Tibial nerve (tissue), 4 donors: ENCODE measurements around the gene SGCG. TPM values are rescaled to one million over a fixed set of nuclear protein-coding genes. Genes with fewer than 3 reads are reported as not detected.

ENCODE experiments used
- DNase-seq, 2 donors: peaks; one replicate each; pipeline ENCODE4 v3.0.0-alpha.2; 2019; ENCODE audit warnings: low spot score in 2 of 2
- H3K27ac ChIP-seq, 4 donors: fragments of 200-600 bp; sonication (generic) in 3 of 4; one replicate each; pipeline ENCODE4 v1.5.1; 2017 to 2019; ENCODE audit warnings: mild to moderate bottlenecking in 1 of 4
- H3K27me3 ChIP-seq, 2 donors: fragments of 200-600 bp; sonication (generic) in 1 of 2; one replicate each; pipeline versions ENCODE4 v1.5.1 to v1.6.0; 2017 to 2019
- H3K36me3 ChIP-seq, 3 donors: fragments of 200-600 bp; sonication (generic); one replicate each; pipeline ENCODE4 v1.5.1; 2018 to 2019
- H3K4me1 ChIP-seq, 4 donors: fragments of 200-600 bp; sonication (generic) in 3 of 4; one replicate each; pipeline ENCODE4 v1.5.1; 2017 to 2019
- H3K4me3 ChIP-seq, 4 donors: fragments of 200-600 bp; sonication (generic) in 3 of 4; one replicate each; pipeline ENCODE4 v1.5.1; 2017 to 2019; ENCODE audit warnings: mild to moderate bottlenecking in 1 of 4, moderate library complexity in 1 of 4
- H3K9me3 ChIP-seq, 4 donors: fragments of 200-600 bp; sonication (generic) in 3 of 4; one replicate each; pipeline ENCODE4 v1.5.1; 2017 to 2019
- EP300 ChIP-seq, 2 donors: sonication (generic); formaldehyde crosslinking; IDR thresholded peaks; one replicate each; pipeline ENCODE4 v1.6.1; 2017; ENCODE audit warnings: antibody characterized with exemption in 2 of 2, mild to moderate bottlenecking in 1 of 2
- POLR2A ChIP-seq, 2 donors: fragments of 450-650 bp; IDR thresholded peaks; one replicate each; pipeline ENCODE4 v1.6.1; 2017; ENCODE audit warnings: antibody characterized with exemption in 2 of 2, mild to moderate bottlenecking in 2 of 2, moderate library complexity in 2 of 2
- WGBS, 2 donors: methylation state at CpG; one replicate each; pipeline ENCODE4 v1.1.5; 2018; 5-methylcytosine and 5-hydroxymethylcytosine counted together
- total RNA-seq, 4 donors: library from RNA; depleted of rRNA; stranded (reverse); fragments of >200 nt; gene quantifications; one replicate each; pipeline ENCODE4 v1.1.0, GENCODE V29; 2016
- TF ChIP-seq, protein P1 (sequence below), 5 experiments: fragments of 200-600 bp in 3 of 5; fragments of 450-650 bp in 2 of 5; sonication (generic) in 3 of 5; IDR thresholded peaks; one replicate each; pipeline ENCODE4 v1.5.1; 2016 to 2019; ENCODE audit warnings: antibody characterized with exemption in 5 of 5, mild to moderate bottlenecking in 3 of 5, moderate library complexity in 2 of 5

SGCG gene
- total RNA-seq, 4 donors from 2014 or later = 1.1 to 2.0 (median 1.7) TPM

DNA sequence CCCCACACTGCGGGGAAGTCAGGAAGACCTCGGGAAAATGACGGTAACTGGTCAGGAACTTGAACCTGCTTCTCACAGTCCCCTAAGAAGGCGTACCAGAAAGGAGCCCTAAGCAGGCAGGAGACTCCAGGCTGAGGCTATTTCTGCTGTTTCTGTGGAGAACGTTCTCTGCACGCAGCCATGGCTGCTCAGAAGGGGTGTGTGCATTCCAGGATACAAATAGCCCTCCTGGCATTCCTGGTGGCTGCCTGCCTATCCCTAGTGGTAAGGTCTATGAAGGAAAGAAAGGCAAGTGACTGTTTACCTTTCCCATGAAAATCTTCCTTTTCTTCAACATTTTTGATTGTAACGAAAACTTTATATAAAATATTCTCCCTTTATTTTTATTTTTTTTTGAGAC, 2.5 kb downstream of the SGCG start:
- H3K27me3 ChIP-seq = no peaks in the 10 kb centered on the region

DNA sequence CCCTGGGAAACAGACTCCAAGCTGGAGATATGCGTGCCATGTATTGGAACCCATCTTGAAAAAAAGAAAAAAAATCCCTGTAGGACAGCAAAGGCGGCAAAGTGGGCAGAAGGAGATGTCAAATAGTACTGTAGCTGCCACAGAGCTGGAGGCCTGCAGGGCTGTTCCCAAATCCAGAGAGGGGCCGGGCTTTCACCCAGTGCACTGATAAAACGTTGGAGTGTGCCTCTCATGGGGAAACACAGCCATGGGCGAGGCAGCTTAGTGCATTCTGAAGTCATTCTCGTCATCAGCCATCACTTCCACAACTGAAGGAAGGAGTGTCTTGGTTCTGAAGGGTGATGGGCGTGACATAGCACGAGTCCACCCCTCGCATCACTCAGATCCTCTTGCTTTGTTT, 4.8 kb downstream of the SGCG start:
- Histone ChIP-seq H3K27ac (no peak overlapping the region), H3K9me3 (no peaks in the 10 kb centered on the region), H3K36me3 (no peaks in the 10 kb centered on the region), H3K4me3 (no peak overlapping the region), H3K4me1 (no peaks in the 10 kb centered on the region), H3K27me3 (no peaks in the 10 kb centered on the region)
- no peak for DNase-seq
- TF ChIP-seq, protein P1, sequence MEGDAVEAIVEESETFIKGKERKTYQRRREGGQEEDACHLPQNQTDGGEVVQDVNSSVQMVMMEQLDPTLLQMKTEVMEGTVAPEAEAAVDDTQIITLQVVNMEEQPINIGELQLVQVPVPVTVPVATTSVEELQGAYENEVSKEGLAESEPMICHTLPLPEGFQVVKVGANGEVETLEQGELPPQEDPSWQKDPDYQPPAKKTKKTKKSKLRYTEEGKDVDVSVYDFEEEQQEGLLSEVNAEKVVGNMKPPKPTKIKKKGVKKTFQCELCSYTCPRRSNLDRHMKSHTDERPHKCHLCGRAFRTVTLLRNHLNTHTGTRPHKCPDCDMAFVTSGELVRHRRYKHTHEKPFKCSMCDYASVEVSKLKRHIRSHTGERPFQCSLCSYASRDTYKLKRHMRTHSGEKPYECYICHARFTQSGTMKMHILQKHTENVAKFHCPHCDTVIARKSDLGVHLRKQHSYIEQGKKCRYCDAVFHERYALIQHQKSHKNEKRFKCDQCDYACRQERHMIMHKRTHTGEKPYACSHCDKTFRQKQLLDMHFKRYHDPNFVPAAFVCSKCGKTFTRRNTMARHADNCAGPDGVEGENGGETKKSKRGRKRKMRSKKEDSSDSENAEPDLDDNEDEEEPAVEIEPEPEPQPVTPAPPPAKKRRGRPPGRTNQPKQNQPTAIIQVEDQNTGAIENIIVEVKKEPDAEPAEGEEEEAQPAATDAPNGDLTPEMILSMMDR (IDR thresholded peaks at IDR 0.05) = no peak
- no peak for TF ChIP-seq EP300 (IDR thresholded peaks at IDR 0.05)
- no peak for TF ChIP-seq POLR2A (IDR thresholded peaks at IDR 0.05)
- WGBS, 2 donors = 86 to 88% methylated on average over 9 of the region's 9 CpGs

More for the DNA sequence above, 2.5 kb downstream of the SGCG start:
- Histone ChIP-seq H3K36me3 (no peaks in the 10 kb centered on the region), H3K4me1 (no peaks in the 10 kb centered on the region), H3K27ac (no peak overlapping the region), H3K4me3 (no peak overlapping the region), H3K9me3 (no peaks in the 10 kb centered on the region)
- no peak for DNase-seq
- WGBS, 2 donors = 81 to 86% methylated on average over 7 of the region's 7 CpGs
- TF ChIP-seq EP300 (IDR thresholded peaks at IDR 0.05) (no peak), POLR2A (IDR thresholded peaks at IDR 0.05) (no peak)
- TF ChIP-seq, protein P1 (IDR thresholded peaks at IDR 0.05) = no peak

DNA sequence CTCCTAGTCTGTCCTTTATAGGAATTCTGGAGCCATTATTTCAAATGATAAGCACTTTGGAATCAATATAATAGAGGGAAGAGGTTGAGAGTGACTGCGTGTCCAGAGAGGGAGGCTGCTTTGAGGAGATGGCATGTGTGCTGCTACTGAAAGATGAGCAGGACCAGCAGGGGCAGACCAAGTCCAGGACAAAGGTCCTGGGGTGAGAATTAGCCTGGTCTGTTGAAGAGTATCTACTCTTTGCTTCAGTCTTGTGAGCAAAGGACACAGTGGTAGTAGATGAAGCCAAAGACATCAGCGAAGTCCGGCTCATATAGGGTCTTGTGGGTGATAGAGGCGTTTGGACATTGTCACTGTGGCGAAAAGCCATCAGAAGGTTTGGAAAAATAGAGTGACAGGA, 21.1 kb downstream of the SGCG start:
- H3K9me3 ChIP-seq = no peaks in the 10 kb centered on the region

DNA sequence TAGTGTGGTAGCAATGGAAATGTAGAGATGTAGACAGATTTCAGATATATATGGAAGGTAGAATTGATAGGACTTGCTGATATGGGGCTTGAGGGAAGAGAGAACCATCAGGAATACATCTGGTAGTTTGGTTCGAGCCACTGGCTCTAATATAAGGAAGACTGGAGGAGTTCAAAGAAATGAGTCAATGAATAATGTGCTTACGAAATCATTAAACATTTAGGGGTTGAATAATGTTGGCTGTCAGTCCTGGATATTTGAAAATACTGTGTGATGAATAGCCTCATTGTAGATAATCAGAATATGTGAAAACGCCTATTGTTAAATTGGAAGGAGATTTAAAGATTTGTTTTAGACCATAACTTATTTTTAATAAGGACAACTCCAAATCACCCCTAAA, 21.6 kb downstream of the SGCG start:
- TF ChIP-seq EP300 (IDR thresholded peaks at IDR 0.05) (no peak), POLR2A (IDR thresholded peaks at IDR 0.05) (no peak)
- TF ChIP-seq, protein P1 (IDR thresholded peaks at IDR 0.05) = no peak
- no peak for DNase-seq
- H3K4me1 ChIP-seq = no peaks in the 10 kb centered on the region
- H3K27me3 ChIP-seq = no peaks in the 10 kb centered on the region
- no peak overlapping the region for H3K27ac ChIP-seq
- H3K9me3 ChIP-seq = no peaks in the 10 kb centered on the region
- WGBS, 2 donors = 41 to 45% methylated on average over 3 of the region's 3 CpGs
- H3K4me3 ChIP-seq = no peak overlapping the region
- no peaks in the 10 kb centered on the region for H3K36me3 ChIP-seq

More for the DNA sequence above, 21.1 kb downstream of the SGCG start:
- Histone ChIP-seq H3K4me1 (no peaks in the 10 kb centered on the region), H3K27ac (no peak overlapping the region), H3K4me3 (no peak overlapping the region), H3K36me3 (no peaks in the 10 kb centered on the region), H3K27me3 (no peaks in the 10 kb centered on the region)
- DNase-seq = no peak
- no peak for TF ChIP-seq EP300 (IDR thresholded peaks at IDR 0.05)
- TF ChIP-seq, protein P1 (IDR thresholded peaks at IDR 0.05) = no peak
- 86 to 95% methylated on average over 5 of the region's 5 CpGs for WGBS, 2 donors

DNA sequence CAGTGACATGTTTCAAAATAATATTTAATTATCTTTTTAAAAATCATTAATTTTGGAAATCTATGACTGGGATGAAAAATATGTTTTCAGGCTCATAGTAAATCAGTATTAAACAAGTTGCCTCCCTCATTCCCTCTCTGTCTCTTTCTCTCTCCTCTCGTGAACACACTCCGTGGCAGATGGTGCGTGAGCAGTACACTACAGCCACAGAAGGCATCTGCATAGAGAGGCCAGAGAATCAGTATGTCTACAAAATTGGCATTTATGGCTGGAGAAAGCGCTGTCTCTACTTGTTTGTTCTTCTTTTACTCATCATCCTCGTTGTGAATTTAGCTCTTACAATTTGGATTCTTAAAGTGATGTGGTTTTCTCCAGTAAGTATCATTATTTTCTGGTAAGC, 22.7 kb downstream of the SGCG start:
- Histone ChIP-seq H3K27me3 (no peaks in the 10 kb centered on the region), H3K4me3 (no peak overlapping the region), H3K27ac (no peak overlapping the region), H3K4me1 (no peaks in the 10 kb centered on the region), H3K36me3 (no peaks in the 10 kb centered on the region), H3K9me3 (no peaks in the 10 kb centered on the region)
- no peak for TF ChIP-seq EP300 (IDR thresholded peaks at IDR 0.05)
- TF ChIP-seq, protein P1 (IDR thresholded peaks at IDR 0.05) = no peak
- TF ChIP-seq POLR2A (IDR thresholded peaks at IDR 0.05) = no peak
- no peak for DNase-seq
- WGBS, 2 donors = 74 to 80% methylated on average over 5 of the region's 5 CpGs
